MM.1S (cell line): ENCODE results near the gene CAMSAP1.

ENCODE experiments used
- CTCF ChIP-seq: fragments of 300-600 bp; sonication (generic); IDR thresholded peaks from 2 replicates; pipeline ENCODE4 v1.5.1; 2016; ENCODE audit warnings: antibody characterized with exemption, low read length, mixed read lengths
- EZH2phosphoT487 ChIP-seq: fragments of 300-600 bp; sonication (generic); IDR thresholded peaks from 2 replicates; pipeline ENCODE4 v1.6.1; 2018; ENCODE audit warnings: antibody characterized with exemption, low read length

GRCh38 chr9:135876936-135877335 lies 30.4 kb downstream of the CAMSAP1 start:
- TF ChIP-seq CTCF, result no peak
- no peak for TF ChIP-seq EZH2phosphoT487
